ENCODE measurements around the gene DNAH12.

DNAH12 gene

DNA sequence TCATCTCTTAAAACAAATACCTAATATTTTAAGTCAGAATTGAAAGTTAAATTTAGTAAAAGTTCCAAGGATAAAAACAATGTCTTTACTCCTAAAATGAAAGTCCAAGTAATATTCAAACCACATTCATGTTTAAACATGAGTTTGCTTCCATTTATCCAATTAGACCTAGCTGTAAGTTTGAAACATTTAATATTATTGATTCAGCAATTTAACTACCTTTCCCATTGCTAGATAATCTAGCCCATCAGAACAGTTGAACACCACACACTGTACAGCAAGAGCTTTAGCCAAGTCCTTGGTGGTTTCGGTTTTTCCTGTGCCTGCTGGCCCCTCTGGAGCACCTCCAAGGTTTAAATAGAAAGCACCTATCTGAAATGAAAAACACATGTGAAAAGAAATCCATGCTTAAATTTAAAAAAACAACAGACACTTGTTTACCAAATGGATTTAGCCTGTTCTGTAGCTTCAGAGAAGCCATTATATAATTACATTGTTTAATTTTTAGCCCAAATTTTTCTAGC lies 97.8 kb downstream of the DNAH12 start:
- TF ChIP-seq, protein P1, sequence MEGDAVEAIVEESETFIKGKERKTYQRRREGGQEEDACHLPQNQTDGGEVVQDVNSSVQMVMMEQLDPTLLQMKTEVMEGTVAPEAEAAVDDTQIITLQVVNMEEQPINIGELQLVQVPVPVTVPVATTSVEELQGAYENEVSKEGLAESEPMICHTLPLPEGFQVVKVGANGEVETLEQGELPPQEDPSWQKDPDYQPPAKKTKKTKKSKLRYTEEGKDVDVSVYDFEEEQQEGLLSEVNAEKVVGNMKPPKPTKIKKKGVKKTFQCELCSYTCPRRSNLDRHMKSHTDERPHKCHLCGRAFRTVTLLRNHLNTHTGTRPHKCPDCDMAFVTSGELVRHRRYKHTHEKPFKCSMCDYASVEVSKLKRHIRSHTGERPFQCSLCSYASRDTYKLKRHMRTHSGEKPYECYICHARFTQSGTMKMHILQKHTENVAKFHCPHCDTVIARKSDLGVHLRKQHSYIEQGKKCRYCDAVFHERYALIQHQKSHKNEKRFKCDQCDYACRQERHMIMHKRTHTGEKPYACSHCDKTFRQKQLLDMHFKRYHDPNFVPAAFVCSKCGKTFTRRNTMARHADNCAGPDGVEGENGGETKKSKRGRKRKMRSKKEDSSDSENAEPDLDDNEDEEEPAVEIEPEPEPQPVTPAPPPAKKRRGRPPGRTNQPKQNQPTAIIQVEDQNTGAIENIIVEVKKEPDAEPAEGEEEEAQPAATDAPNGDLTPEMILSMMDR (IDR thresholded peaks at IDR 0.05): no peak

DNA sequence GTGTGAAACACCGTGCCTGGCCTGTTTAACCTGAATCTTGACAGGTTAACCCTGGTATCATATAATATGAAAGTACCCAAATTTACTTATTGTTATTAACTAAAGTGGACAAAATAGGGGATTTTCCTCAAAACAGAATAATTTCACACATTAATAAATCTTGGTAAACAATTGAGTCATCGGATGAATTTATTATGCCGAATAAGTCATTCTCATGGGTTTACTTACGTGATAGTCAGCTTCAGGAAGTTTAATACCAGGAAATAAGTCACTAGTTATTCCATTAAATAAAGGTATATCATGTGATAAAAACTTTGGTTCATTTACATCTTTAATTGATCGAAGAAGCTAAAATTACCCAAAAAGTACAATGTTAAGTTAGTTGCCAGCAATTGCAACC lies 99.7 kb downstream of the DNAH12 start:
- TF ChIP-seq, protein P1 (IDR thresholded peaks at IDR 0.05): no peak

GRCh38 chr3:57436195-57436761 lies 107.9 kb downstream of the DNAH12 start:
- TF ChIP-seq, protein P1 (IDR thresholded peaks at IDR 0.05): no peak

GRCh38 chr3:57434041-57434440 lies 110.1 kb downstream of the DNAH12 start:
- TF ChIP-seq, protein P1 (IDR thresholded peaks at IDR 0.05): peak; percentile 51

- TF ChIP-seq, protein P1 (IDR thresholded peaks at IDR 0.05): no peak
Measured at GRCh38 chr3:57423335-57423734, 120.8 kb downstream of the DNAH12 start.

DNA sequence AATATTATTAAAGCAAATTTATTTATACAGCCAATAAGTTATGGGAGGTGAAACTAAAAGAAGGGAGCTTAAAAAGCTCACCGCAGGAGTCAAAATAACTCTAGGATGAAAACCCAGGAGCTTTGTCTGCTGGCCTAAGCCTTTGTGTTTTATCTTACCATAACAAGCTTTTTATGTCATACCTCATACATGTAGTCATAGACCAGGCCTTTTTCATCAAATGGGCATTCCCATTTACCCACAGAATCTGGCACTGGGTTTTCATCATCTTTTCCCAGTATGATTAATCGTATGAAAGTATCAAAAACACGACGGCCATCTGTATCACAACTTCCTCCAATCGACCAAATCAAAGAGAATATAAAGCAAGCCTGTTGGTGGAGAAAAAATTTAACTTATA lies 122.8 kb downstream of the DNAH12 start:
- TF ChIP-seq, protein P1 (IDR thresholded peaks at IDR 0.05): no peak

GRCh38 chr3:57420001-57420400 lies 124.1 kb downstream of the DNAH12 start:
- TF ChIP-seq, protein P1 (IDR thresholded peaks at IDR 0.05): no peak

DNA sequence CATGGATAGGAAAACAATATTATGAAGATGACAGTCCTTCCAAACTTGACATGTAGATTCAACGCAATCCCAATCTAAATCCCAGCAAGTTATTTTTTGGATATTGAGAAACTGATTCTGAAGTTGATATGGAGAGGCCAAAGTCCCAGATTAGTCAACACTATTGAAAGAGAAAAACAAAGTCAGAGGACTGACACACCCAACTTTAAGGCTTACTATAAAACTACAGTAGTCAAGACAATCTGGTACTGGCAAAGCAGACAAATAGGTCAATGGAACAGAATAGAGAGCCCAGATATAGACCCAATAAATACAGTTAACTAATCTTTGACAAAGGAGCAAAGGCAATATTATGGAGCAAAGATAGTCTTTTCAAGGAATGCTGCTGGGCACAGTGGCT lies 132.4 kb downstream of the DNAH12 start:
- TF ChIP-seq, protein P1 (IDR thresholded peaks at IDR 0.05): no peak
